Neutrophil (primary cell): Measurements from ENCODE around the gene NUMB.
A peak's percentile ranks its signal among the peaks of the same experiment; 100 is the strongest.

Experiments
- H3K27ac ChIP-seq: fragments of 200-600 bp; sonication (generic); 2 replicates; pipeline ENCODE4 v1.5.1; 2016; ENCODE audit warnings: mild to moderate bottlenecking, moderate library complexity
- H3K27me3 ChIP-seq: fragments of 200-600 bp; sonication (generic); 2 replicates; pipeline ENCODE4 v1.6.0; 2016; ENCODE audit warnings: mild to moderate bottlenecking
- H3K36me3 ChIP-seq: fragments of 200-600 bp; sonication (generic); 2 replicates; pipeline ENCODE4 v1.5.1; 2017
- H3K4me1 ChIP-seq, 2 experiments: fragments of 200-600 bp in 1 of 2; sonication (generic) in 1 of 2; 1 replicate in 1 of 2; 2 replicates in 1 of 2; pipeline versions ENCODE4 v1.5.1 to v1.6.1; 2013 to 2016; ENCODE audit warnings: low read depth in 1 of 2, low read length in 1 of 2, mild to moderate bottlenecking in 1 of 2, moderate library complexity in 1 of 2; ENCODE audit not compliant: control insufficient read depth in 1 of 2, insufficient read depth in 1 of 2
- H3K4me3 ChIP-seq, 2 experiments: fragments of 200-600 bp in 1 of 2; sonication (generic) in 1 of 2; 1 replicate in 1 of 2; 2 replicates in 1 of 2; pipeline ENCODE4 v1.5.1; 2013 to 2016; ENCODE audit warnings: low read depth in 1 of 2, low read length in 1 of 2, mild to moderate bottlenecking in 1 of 2, moderate library complexity in 1 of 2
- H3K9me3 ChIP-seq: fragments of 200-600 bp; sonication (generic); 2 replicates; pipeline ENCODE4 v1.5.1; 2016
- TF ChIP-seq, protein P1 (sequence below): fragments of 200-600 bp; sonication (generic); IDR thresholded peaks from 2 replicates; pipeline ENCODE4 v1.5.1; 2016; ENCODE audit warnings: antibody characterized with exemption

The NUMB gene

GRCh38 chr14:73248108-73248868, 210.1 kb downstream of the NUMB start:
- H3K27me3 ChIP-seq: peaks cover 39% of the 10 kb centered on the region
- H3K27ac ChIP-seq: no peak overlapping the region
- H3K36me3 ChIP-seq: no peaks in the 10 kb centered on the region
- no peaks in the 10 kb centered on the region for H3K9me3 ChIP-seq
- no peak overlapping the region for H3K4me3 ChIP-seq
- peaks cover 11 to 12% of the 10 kb centered on the region in 2 experiments for H3K4me1 ChIP-seq
- TF ChIP-seq, protein P1, sequence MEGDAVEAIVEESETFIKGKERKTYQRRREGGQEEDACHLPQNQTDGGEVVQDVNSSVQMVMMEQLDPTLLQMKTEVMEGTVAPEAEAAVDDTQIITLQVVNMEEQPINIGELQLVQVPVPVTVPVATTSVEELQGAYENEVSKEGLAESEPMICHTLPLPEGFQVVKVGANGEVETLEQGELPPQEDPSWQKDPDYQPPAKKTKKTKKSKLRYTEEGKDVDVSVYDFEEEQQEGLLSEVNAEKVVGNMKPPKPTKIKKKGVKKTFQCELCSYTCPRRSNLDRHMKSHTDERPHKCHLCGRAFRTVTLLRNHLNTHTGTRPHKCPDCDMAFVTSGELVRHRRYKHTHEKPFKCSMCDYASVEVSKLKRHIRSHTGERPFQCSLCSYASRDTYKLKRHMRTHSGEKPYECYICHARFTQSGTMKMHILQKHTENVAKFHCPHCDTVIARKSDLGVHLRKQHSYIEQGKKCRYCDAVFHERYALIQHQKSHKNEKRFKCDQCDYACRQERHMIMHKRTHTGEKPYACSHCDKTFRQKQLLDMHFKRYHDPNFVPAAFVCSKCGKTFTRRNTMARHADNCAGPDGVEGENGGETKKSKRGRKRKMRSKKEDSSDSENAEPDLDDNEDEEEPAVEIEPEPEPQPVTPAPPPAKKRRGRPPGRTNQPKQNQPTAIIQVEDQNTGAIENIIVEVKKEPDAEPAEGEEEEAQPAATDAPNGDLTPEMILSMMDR: no peak

GRCh38 chr14:73246387-73247150, 211.8 kb downstream of the NUMB start:
- Histone ChIP-seq H3K4me3 (peak overlapping the region; percentile 63 to 77), H3K9me3 (no peaks in the 10 kb centered on the region), H3K36me3 (no peaks in the 10 kb centered on the region), H3K27ac (no peak overlapping the region), H3K27me3 (peaks cover 56% of the 10 kb centered on the region), H3K4me1 (peaks cover 11 to 12% of the 10 kb centered on the region in 2 experiments)
- TF ChIP-seq, protein P1: no peak

DNA sequence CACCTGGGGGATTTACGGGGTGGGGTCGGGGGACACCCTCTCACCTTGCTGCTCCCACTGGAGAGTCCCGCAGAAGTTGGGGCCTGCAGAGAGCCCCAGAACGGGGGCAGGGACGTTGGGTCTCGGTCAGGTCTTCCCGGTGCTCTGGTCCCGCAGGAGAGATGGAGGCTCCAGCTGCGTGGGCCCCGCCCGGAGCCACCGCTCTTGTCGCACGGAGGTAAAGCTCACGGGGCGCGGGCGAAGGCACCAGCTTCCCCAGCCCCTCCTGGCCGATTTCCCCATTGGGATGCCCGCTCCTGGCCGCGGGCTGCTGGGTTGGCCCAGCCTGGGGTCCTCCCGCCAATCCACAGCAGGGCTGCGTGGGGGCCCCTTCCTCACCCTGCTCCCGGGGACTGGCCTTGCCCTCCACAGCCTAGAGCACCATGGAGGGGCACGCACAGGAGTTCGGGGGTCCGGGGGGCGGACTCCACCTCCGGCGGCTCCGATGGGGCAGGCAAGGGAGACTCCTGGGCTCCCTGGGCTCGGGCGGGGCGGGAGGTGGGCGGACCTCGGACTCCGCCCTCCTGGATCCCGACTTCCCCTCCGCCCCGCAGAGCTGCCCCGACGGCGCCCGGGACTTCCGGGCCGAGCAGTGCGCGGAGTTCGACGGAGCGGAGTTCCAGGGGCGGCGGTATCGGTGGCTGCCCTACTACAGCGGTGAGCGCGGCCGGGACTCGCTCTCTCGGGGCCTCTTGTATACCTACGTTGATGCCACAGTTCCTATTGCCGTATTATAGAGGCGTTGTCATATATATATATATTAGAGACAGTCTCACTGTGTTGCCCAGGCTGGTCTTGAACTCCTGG, 212.6 kb downstream of the NUMB start:
- Histone ChIP-seq H3K9me3 (no peaks in the 10 kb centered on the region), H3K27ac (no peak overlapping the region), H3K27me3 (peaks cover 65% of the 10 kb centered on the region), H3K4me1 (peaks cover 11 to 16% of the 10 kb centered on the region in 2 experiments), H3K36me3 (no peaks in the 10 kb centered on the region), H3K4me3 (peak overlapping the region; percentile 63 to 77)
- TF ChIP-seq, protein P1: no peak

DNA sequence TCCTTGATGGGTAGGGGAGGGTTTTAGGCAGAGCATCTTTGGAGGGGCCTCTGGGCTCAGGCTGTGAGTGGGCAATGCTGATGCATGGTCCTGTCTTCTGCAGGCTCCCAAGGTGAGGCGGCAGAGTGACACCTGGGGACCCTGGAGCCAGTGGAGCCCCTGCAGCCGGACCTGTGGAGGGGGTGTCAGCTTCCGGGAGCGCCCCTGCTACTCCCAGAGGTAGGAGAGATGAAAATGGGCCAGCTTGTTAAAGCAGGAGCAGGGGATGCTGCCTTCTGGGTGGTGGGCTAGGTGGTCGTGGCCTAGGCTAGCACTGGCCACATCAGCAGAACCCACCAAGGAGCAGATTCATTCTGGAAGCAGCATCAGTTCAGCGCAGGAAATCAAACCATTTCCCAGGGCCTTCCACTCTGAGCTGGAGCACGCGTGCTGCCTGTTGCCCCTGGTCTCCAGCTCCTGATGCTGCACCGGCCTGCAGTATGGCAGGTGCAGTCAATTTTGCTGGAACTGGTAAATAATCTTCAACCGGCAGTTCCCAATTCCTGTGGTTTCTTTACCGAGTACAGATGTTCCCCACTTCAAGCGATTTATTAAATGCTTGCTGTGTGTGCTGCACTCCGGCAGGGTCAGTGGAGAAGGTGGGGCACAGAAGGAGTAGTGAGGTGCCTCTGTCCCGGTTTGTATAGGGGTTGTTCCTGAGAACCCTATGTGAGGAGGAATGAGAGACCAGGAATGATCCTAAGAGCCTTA, 213.6 kb downstream of the NUMB start:
- Histone ChIP-seq H3K4me1 (peaks cover 11 to 16% of the 10 kb centered on the region in 2 experiments), H3K4me3 (peak overlapping the region in 1 of 2 experiments; percentile 63), H3K36me3 (no peaks in the 10 kb centered on the region), H3K27ac (no peak overlapping the region), H3K27me3 (peaks cover 74% of the 10 kb centered on the region), H3K9me3 (no peaks in the 10 kb centered on the region)
- TF ChIP-seq, protein P1: no peak

GRCh38 chr14:73243748-73244147, 214.6 kb downstream of the NUMB start:
- Histone ChIP-seq H3K27me3 (peaks cover 84% of the 10 kb centered on the region), H3K27ac (no peak overlapping the region), H3K4me3 (no peak overlapping the region), H3K4me1 (peaks cover 11 to 19% of the 10 kb centered on the region in 2 experiments), H3K9me3 (no peaks in the 10 kb centered on the region), H3K36me3 (no peaks in the 10 kb centered on the region)
- TF ChIP-seq, protein P1: no peak
